Kasumi-1 (cell line): Measurements from ENCODE around the gene PLAAT5.
A peak's percentile ranks its signal among the peaks of the same experiment; 100 is the strongest.
"Not testable (repeated sequence)": the region's sequence is repeated elsewhere in the genome, so short reads cannot be mapped to it uniquely, and the experiment has no call there.

Source experiments
- DNase-seq, 2 experiments: peaks; one replicate each; lab custom pipeline; 2025; lab: John Stamatoyannopoulos, UW

PLAAT5 gene

DNA sequence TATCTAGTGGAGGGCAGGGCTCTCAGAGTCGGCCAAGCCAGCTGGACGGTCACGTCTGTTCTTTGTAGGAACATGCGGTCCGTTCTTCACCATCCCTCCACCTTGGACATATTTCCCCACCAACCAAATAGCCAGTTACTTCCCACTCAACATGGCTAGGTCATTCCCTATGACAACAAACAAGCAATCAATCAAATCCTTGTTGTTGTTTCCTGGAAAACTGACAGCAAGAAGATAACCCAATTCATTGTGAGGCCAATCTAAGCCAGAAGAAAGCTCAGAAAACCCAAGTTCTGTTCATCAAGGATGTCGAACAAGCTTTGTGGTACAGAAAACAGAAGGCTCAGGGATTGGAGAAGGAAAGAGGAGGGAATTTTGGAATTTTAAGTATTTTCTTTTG, 10.9 kb downstream of the PLAAT5 start:
- DNase-seq, result no peak

DNA sequence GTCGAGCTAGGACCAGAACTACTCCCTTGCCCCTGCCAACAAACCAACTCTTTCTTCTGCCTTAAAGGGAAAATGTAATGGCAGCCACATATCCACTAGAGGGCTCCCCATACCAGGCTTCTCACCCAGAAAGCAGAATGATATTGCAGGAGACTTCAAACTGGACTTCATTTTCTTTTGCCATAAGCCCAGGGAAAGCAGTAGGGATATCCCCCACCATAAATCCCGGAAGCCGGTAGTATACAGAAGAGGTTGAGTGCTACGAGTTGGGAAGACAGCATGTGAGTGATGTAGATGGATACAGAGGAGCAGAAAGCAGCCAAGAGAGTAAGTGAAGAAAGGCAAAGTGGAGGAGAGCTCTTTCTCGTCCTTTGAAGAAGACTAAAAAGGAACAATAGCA, 12.1 kb downstream of the PLAAT5 start:
- DNase-seq, result peak; percentile 90 to 95

DNA sequence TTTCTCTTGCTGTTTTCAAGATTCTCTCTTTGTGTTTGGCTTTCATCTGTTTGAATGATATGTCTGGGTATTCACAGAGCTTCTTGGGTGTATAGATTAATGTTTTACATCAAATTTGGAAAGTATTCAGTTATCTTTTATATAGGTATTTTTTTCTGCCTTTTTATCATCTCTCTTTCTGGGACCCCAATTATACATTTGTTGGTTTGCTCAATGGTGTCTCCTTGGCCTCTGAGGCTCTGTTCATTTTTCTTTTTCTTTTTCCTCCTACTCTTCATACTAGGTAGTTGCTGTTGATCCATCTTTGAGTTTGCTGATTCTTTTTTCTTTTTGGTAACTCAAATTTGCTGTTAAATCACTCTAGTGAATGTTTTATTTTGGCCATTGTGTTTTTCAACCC, 14.3 kb downstream of the PLAAT5 start:
- no peak for DNase-seq

DNA sequence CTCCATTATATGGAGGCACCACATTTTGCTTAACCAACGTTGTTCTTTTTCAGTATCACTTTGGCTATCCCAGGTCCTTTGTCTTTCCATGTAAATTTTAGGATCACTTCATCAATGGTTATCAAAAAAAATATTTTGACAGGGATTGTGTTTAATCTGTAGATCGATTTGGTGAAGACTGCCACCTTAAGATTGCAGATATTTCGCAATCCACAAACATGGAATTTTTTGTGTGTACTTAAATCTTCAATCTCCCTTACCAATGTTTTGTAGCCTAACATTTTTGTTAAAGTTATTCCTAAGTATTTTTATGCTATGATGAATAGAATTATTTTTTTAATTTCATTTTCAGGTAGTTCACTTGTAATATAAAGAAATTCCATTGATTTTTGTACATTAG, 18.6 kb downstream of the PLAAT5 start:
- no peak for DNase-seq

DNA sequence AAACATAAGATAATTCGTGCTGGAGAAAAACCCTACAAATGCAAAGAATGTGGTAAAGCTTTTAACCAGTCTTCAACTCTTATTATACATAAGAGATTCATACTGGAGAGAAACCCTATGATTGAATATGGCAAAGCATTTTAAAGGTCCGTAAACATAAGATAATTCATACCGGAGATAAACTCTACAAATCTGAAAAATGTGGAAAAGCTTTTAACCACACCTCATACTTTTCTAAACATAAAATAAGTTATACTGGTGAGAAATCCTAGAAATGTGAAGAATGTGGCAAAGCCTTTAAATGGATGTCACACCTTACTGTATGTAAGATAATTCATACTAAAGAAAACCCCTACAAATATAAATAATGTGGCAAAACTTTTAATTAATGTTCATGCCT, 20.7 kb downstream of the PLAAT5 start:
- DNase-seq, result no peak

DNA sequence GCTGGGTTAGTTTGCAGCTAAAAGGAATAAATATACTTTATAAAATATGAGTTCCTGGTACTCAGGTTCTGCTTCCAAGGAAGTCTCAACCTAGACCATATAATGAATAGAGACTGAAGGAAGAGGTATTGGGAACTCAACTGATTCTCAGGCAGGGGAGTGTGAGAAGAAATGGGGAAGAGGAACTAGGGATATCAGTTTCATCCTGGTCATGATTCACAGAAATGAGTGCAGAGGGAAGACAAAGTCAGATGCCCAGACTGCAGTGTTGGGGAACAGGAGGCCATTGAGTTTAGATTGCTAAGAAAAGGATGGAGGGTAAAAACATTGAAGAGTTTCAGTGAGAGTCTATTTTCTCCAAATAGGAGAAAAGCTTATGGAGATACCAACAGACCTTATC, 28.8 kb downstream of the PLAAT5 start:
- peak; percentile 7 to 23 for DNase-seq

DNA sequence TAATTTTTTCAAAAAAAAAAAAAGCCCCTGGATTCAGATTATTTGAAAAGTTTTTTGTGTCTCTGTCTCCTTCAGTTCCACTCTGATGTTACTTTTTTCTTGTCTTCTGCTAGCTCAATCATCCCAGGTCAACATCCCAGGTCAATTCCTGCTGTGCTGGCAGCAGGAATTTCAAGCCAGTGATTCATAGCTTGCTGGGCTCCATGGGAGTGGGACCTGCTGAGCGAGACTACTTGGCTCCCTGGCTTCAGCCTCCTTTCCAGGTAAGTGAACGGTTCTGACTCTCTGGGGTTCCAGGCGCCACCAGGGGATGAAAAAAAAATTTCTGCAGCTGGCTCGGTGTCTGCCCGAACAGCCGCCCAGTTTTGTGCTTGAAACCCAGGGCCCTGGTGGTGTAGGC, 31.4 kb downstream of the PLAAT5 start:
- DNase-seq, result no peak

DNA sequence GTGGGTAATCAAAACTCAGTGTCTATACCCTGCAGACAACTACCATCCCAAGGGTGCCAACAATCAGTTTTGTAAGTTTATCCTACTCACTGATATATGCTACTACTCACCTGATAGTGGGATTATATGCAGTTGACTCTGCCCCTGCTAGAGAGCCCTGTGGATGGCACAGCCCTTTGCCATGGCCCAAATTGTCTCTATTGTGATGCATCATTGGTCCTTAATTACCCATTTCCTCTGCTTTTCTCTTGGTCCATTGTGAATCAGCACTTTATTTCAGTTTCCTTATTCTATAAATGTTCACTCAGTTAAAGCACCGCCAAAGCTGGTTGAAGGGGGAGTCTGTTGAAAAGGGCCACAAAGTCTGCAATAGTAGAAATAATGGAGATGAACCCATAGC, 42.3 kb downstream of the PLAAT5 start:
- no peak for DNase-seq

DNA sequence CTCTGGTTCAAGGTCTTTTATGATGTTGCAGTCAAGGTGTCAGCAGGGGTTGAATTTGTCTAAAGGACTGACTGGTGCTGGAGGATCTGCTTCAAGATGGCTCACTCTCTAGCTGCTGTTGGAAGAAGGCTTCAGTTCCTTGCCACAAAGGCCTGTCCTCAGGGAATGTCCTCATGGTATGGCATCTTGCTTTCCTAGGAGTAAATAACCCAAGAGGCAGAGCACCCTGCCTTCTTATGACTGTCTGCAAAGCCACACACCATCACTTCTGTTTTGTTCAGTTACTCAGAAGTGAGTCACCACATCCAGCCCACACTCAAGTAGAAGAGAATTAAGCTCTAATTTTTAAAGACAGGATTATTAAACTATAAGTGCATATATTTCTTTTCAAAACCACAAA, 45.2 kb downstream of the PLAAT5 start:
- no peak for DNase-seq

DNA sequence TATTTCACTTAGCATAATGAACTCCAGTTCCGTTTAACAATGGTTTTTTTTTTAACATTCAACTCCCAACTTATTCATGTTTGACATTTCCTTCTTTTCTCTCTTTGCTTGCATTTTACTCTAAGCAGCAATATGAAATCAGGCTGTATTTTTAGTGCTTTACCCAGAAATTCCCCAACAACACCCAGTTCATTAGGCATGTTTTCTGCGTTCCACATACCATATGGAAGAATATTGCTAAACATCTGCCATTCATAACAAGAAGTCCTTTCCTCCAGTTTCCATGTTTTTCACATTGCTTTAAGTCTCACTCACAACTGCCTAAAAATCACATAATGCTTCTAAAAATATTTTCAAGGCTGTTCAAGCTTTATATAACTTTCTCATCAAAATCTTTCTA, 45.8 kb downstream of the PLAAT5 start:
- DNase-seq, result no peak

DNA sequence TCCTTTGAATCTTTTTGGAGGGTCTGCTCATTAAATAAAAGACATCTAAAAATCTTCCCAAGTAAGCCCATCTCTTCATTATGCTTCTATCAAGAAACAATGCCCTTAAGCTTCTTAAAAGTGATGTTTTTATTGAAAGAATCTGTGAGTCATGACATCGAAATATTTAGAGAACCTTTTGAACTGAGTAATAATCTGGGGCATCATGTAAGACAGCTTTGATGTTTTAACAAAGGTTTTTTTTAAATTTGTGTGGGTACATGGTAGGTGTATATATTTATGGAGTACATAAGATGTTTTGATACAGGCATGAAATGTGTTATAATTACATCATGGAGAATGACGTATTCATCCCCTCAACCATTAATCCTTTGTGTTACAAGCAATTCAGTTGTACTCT, 46.8 kb downstream of the PLAAT5 start:
- DNase-seq, result no peak

DNA sequence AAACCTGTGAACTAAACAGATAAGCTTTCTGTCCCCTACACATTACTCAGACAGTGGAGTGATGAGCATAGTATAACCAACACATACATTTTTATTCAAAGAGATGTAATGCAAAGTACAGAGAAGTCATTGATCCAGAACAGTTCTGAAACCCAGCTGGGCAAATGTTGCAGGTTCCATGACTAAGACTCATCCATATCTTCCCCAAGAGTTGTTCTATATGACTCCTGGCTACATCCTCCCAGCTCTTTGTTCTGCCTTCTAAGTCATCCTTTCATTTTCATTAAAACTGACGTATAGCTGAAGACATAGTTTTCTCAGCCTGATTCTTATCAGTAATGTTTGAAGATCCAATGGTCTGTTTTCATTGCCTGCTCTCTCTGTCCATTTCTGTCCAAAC, 47.3 kb downstream of the PLAAT5 start:
- no peak for DNase-seq

DNA sequence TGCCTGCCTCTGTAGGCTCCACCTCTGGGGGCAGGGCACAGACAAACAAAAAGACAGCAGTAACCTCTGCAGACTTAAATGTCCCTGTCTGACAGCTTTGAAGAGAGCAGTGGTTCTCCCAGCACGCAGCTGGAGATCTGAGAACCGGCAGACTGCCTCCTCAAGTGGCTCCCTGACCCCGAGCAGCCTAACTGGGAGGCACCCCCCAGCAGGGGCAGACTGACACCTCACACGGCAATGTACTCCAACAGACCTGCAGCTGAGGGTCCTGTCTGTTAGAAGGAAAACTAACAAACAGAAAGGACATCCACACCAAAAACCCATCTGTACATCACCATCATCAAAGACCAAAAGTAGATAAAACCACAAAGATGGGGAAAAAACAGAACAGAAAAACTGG, 55.1 kb downstream of the PLAAT5 start:
- not testable (repeated sequence) for DNase-seq

DNA sequence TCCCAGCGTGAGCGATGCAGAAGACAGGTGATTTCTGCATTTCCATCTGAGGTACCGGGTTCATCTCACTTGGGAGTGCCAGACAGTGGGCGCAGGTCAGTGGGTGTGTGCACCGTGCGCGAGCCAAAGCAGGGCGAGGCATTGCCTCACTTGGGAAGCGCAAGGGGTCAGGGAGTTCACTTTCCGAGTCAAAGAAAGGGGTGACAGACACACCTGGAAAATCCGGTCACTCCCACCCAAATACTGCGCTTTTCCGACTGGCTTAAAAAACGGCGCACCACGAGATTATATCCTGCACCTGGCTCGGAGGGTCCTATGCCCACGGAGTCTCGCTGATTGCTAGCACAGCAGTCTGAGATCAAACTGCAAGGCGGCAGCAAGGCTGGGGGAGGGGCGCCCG, 55.6 kb downstream of the PLAAT5 start:
- not testable (repeated sequence) for DNase-seq

DNA sequence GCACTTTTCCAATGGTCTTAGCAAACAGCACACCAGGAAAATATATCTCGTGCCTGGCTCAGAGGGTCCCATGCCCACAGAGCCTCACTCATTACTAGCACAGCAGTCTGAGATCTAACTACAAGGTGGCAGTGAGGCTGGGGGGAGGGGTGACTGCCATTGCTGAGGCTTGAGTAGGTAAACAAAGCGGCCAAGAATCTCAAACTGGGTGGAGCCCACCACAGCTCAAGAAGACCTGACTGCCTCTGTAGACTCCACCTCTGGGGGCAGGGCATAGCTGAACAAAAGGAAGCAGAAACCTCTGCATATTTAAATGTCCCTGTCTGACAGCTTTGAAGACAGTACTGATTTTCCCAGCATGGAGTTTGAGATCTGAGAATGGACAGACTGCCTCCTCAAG, 60.2 kb downstream of the PLAAT5 start:
- DNase-seq, result not testable (repeated sequence)

DNA sequence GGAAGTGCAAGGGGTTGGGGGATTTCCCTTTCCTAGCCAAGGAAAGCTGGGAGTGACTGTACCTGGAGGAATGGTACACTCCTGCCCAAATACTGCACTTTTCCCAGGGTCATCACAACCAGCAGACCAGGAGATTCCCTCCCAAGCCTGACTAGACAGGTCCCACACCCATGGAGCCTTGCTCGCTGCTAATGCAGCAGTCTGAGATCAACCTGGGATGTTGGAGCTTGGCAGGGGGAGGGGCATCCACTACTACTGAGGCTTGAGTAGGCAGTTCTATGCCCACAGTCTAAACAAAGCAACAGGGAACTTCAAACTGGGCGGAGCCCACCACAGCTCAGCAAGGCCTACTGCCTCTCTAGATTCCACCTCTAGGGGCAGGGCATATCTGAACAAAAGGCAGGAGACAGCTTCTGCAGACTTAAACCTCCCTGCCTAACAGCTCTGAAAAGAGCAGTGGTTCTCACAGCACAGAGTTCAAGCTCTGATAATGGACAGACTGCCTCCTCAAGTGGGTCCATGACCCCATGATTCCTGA, 62.9 kb downstream of the PLAAT5 start:
- no peak for DNase-seq

DNA sequence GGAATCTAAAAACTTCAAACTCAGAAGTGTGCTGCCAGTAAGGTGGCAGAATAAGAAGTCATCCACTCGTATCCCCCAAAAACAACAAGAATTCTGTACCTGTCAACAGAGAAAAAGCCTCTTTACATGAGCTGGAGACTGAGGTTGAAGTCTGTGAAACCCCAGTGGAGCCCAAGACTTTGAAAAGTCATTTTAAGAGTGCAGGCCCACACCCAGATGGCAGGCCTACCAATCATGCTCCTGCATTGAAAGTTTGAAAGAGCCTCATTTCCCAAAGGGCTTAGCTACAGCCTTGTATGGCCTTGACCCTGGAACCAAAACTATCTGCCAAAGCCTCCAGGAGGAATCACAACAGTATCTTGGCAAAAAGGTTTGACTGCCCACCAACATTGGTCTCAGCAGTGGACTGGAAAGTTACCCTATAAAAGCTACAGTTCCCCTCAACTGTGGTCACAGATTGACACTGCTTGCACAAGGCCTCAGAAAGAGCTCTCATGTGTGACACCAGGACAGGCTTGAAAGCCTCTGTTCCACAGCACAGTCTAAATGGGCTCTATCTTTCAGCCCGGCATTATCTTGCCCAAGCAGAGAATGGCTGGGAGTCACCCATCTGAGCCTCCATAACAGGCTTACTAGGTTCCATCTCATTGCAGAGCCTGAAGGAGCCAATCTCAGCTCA, 73.7 kb downstream of the PLAAT5 start:
- no peak for DNase-seq
